ENCODE results near the gene CASR.

CASR gene

GRCh38 chr3:122214711-122215110 lies 31.2 kb downstream of the CASR start:
- H3K4me3 ChIP-seq (replicated peaks; ENCODE audit: insufficient read depth, low read length): no peak overlapping the region
- H3K27ac ChIP-seq (replicated peaks): no peak overlapping the region
- TF ChIP-seq POLR2AphosphoS5 (IDR thresholded peaks at IDR 0.05; ENCODE audit: low read depth): no peak
- no peak for TF ChIP-seq CTCF (IDR thresholded peaks at IDR 0.05; ENCODE audit: insufficient read depth, low read length)
- TF ChIP-seq GABPA (IDR thresholded peaks at IDR 0.05; ENCODE audit: low read depth): no peak
- no peak for TF ChIP-seq SPI1 (IDR thresholded peaks at IDR 0.05; ENCODE audit: borderline replicate concordance, low read depth)
- TF ChIP-seq, protein P1, sequence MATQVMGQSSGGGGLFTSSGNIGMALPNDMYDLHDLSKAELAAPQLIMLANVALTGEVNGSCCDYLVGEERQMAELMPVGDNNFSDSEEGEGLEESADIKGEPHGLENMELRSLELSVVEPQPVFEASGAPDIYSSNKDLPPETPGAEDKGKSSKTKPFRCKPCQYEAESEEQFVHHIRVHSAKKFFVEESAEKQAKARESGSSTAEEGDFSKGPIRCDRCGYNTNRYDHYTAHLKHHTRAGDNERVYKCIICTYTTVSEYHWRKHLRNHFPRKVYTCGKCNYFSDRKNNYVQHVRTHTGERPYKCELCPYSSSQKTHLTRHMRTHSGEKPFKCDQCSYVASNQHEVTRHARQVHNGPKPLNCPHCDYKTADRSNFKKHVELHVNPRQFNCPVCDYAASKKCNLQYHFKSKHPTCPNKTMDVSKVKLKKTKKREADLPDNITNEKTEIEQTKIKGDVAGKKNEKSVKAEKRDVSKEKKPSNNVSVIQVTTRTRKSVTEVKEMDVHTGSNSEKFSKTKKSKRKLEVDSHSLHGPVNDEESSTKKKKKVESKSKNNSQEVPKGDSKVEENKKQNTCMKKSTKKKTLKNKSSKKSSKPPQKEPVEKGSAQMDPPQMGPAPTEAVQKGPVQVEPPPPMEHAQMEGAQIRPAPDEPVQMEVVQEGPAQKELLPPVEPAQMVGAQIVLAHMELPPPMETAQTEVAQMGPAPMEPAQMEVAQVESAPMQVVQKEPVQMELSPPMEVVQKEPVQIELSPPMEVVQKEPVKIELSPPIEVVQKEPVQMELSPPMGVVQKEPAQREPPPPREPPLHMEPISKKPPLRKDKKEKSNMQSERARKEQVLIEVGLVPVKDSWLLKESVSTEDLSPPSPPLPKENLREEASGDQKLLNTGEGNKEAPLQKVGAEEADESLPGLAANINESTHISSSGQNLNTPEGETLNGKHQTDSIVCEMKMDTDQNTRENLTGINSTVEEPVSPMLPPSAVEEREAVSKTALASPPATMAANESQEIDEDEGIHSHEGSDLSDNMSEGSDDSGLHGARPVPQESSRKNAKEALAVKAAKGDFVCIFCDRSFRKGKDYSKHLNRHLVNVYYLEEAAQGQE (IDR thresholded peaks at IDR 0.05; ENCODE audit: insufficient replicate concordance, low read depth): no peak
- no peaks in the 10 kb centered on the region for H3K27me3 ChIP-seq (ENCODE audit: insufficient read depth, poor library complexity, severe bottlenecking)
- DNase-seq (ENCODE audit: low read depth in 1 of 2, low spot score in 1 of 2): no peak

DNA sequence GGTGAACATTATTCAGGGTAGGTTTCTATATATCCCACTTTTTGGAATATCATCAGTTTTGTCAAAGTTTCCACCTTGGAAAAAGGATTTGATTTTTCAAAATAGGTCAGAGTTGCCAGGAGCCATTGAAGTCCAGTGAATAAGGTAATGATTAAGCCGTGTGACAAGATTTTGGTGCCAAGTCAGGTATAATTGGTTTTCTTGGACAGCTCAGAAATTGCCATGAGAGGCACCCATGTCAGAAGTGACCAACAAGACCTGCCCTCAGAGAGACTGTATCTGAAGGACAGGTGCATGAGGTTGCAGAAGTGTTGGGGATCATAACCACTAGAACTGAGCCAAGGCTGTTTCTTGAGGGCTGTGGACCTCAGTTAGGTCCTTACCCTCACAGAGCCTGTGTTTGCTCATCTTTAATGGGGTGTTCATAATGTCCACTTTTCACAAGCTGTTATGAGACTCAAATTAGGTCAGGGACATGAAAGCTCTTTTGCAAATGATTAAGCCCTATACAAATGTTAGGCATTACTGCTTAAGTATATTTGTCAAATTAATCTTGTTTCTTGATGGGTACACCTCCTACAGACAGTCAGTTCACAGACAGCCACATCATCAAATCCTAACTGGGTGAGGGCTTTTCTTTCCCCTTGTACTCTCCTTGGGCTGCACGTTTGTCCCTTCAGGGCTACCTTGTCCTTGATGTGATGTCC lies 32.3 kb downstream of the CASR start:
- Histone ChIP-seq H3K27me3 (ENCODE audit: insufficient read depth, poor library complexity, severe bottlenecking) (no peaks in the 10 kb centered on the region), H3K4me3 (replicated peaks; ENCODE audit: insufficient read depth, low read length) (no peak overlapping the region), H3K27ac (replicated peaks) (no peak overlapping the region)
- TF ChIP-seq GABPA (IDR thresholded peaks at IDR 0.05; ENCODE audit: low read depth): no peak
- TF ChIP-seq, protein P1 (IDR thresholded peaks at IDR 0.05; ENCODE audit: insufficient replicate concordance, low read depth): no peak
- TF ChIP-seq SPI1 (IDR thresholded peaks at IDR 0.05; ENCODE audit: borderline replicate concordance, low read depth): no peak
- no peak for TF ChIP-seq POLR2AphosphoS5 (IDR thresholded peaks at IDR 0.05; ENCODE audit: low read depth)
- no peak for TF ChIP-seq CTCF (IDR thresholded peaks at IDR 0.05; ENCODE audit: insufficient read depth, low read length)
- no peak for DNase-seq (ENCODE audit: low read depth in 1 of 2, low spot score in 1 of 2)

DNA sequence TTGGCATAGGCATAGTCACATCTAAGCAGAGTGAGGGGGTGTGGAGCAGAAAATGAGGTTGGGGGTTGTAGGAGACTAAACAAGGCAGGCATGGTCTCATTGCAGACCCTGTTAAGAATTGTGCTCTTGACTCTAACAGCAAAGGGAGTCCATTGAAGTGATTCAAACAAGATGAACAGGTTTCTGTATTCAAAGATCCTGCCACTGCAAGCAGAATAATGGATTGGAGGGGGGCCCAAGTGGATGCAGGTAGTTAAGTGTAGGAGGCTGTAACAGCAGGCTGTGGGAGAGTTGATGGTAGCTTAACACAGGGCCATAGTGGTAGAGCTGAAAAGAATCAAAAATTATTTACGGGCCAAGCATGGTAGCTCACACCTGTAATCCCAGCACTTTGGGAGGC lies 34.4 kb downstream of the CASR start:
- DNase-seq (ENCODE audit: low read depth in 1 of 2, low spot score in 1 of 2): no peak
- Histone ChIP-seq H3K4me3 (replicated peaks; ENCODE audit: insufficient read depth, low read length) (no peak overlapping the region), H3K27ac (replicated peaks) (no peak overlapping the region), H3K27me3 (ENCODE audit: insufficient read depth, poor library complexity, severe bottlenecking) (no peaks in the 10 kb centered on the region)
- TF ChIP-seq GABPA (IDR thresholded peaks at IDR 0.05; ENCODE audit: low read depth) (no peak), CTCF (IDR thresholded peaks at IDR 0.05; ENCODE audit: insufficient read depth, low read length) (no peak), POLR2AphosphoS5 (IDR thresholded peaks at IDR 0.05; ENCODE audit: low read depth) (no peak), SPI1 (IDR thresholded peaks at IDR 0.05; ENCODE audit: borderline replicate concordance, low read depth) (no peak)
- TF ChIP-seq, protein P1 (IDR thresholded peaks at IDR 0.05; ENCODE audit: insufficient replicate concordance, low read depth): no peak

Data from HL-60 (cell line).